GM23338 (cell line): ENCODE data around the gene SNCB. TPM values are rescaled to one million over a fixed set of nuclear protein-coding genes. Genes with fewer than 3 reads are reported as not detected.

Source experiments
- ATAC-seq: fragments of 200-7000 bp; cut with Tn5 transposase; 3 replicates; pipeline ENCODE4 v1.9.1; 2020
- DNase-seq: peaks from one replicate; pipeline ENCODE4 v3.0.0-alpha.2; 2015; ENCODE audit warnings: low spot score
- H2AFZ ChIP-seq: fragments of 200-600 bp; sonication (generic); 2 replicates; pipeline ENCODE4 v1.8.0; 2016; ENCODE audit warnings: antibody characterized with exemption, mild to moderate bottlenecking, moderate library complexity
- H3F3A ChIP-seq: fragments of 200-600 bp; sonication (generic); replicated peaks from 2 replicates; pipeline ENCODE4 v1.8.0; 2017; ENCODE audit warnings: antibody characterized with exemption, mixed run types, low read depth
- H3K27ac ChIP-seq: fragments of 200-600 bp; sonication (generic); 2 replicates; pipeline ENCODE4 v1.6.1; 2016; ENCODE audit warnings: low read depth
- H3K27me3 ChIP-seq: fragments of 200-600 bp; sonication (generic); 2 replicates; pipeline ENCODE4 v1.8.0; 2016; ENCODE audit warnings: mild to moderate bottlenecking, mixed run types, moderate library complexity; ENCODE audit not compliant: insufficient read depth
- H3K36me3 ChIP-seq: fragments of 200-600 bp; sonication (generic); 2 replicates; pipeline ENCODE4 v1.8.0; 2016; ENCODE audit warnings: mild to moderate bottlenecking; ENCODE audit not compliant: insufficient read depth
- H3K4me1 ChIP-seq: fragments of 200-600 bp; sonication (generic); 2 replicates; pipeline ENCODE4 v1.8.0; 2016; ENCODE audit warnings: mild to moderate bottlenecking, moderate library complexity; ENCODE audit not compliant: insufficient read depth
- H3K4me2 ChIP-seq: fragments of 200-600 bp; sonication (generic); 2 replicates; pipeline ENCODE4 v1.7.1; 2017; ENCODE audit warnings: mixed run types
- H3K4me3 ChIP-seq: fragments of 200-600 bp; sonication (generic); 2 replicates; pipeline ENCODE4 v1.6.1; 2016; ENCODE audit warnings: mixed run types
- H3K79me2 ChIP-seq: fragments of 200-600 bp; sonication (generic); replicated peaks from 2 replicates; pipeline ENCODE4 v1.8.0; 2017; ENCODE audit warnings: mild to moderate bottlenecking; ENCODE audit not compliant: insufficient read depth
- H3K9me2 ChIP-seq: fragments of 200-600 bp; sonication (generic); 2 replicates; pipeline ENCODE4 v1.8.0; 2017; ENCODE audit not compliant: insufficient read depth
- H4K20me1 ChIP-seq: fragments of 200-600 bp; sonication (generic); replicated peaks from 2 replicates; pipeline ENCODE4 v1.8.0; 2017; ENCODE audit warnings: mild to moderate bottlenecking; ENCODE audit not compliant: insufficient read depth
- H3K27ac Mint-ChIP-seq: 2 replicates; pipeline ENCODE4 v1.8.0; 2020; ENCODE audit warnings: inconsistent platforms, mild to moderate bottlenecking, moderate library complexity, mixed read lengths
- H3K27me3 Mint-ChIP-seq: 3 replicates; pipeline ENCODE4 v1.8.0; 2022; ENCODE audit warnings: low read depth, mild to moderate bottlenecking, moderate library complexity, mixed read lengths, inconsistent platforms; ENCODE audit not compliant: insufficient read depth, poor library complexity
- H3K36me3 Mint-ChIP-seq: 3 replicates; pipeline ENCODE4 v1.8.0; 2021; ENCODE audit warnings: low read depth, mild to moderate bottlenecking, inconsistent platforms, moderate library complexity, mixed read lengths
- H3K4me1 Mint-ChIP-seq: 3 replicates; pipeline ENCODE4 v1.8.0; 2020; ENCODE audit warnings: mild to moderate bottlenecking, inconsistent platforms, mixed read lengths
- H3K4me3 Mint-ChIP-seq: 3 replicates; pipeline ENCODE4 v1.8.0; 2021; ENCODE audit warnings: moderate library complexity, mild to moderate bottlenecking, inconsistent platforms, mixed read lengths
- H3K9me3 Mint-ChIP-seq: 3 replicates; pipeline ENCODE4 v1.8.0; 2020; ENCODE audit warnings: moderate library complexity, mild to moderate bottlenecking, inconsistent platforms, mixed read lengths
- CREB1 ChIP-seq: fragments of 250-450 bp; sonication (Bioruptor Pico); IDR thresholded peaks from 2 replicates; pipeline ENCODE4 v1.5.0; 2020; ENCODE audit warnings: low read depth, mild to moderate bottlenecking, moderate library complexity
- EZH2phosphoT487 ChIP-seq: fragments of 200-600 bp; sonication (generic); IDR thresholded peaks from one replicate; pipeline ENCODE4 v1.8.1; 2018; ENCODE audit warnings: antibody characterized with exemption; ENCODE audit not compliant: unreplicated experiment
- JUNB ChIP-seq: IDR thresholded peaks from one replicate; pipeline ENCODE4 v1.6.1; 2016; ENCODE audit warnings: antibody characterized with exemption; ENCODE audit not compliant: unreplicated experiment
- NANOG ChIP-seq: IDR thresholded peaks from 2 replicates; pipeline ENCODE4 v1.6.1; 2016; ENCODE audit warnings: antibody characterized with exemption, borderline replicate concordance
- POLR2AphosphoS5 ChIP-seq: IDR thresholded peaks from 2 replicates; pipeline ENCODE4 v1.6.1; 2016; ENCODE audit warnings: antibody characterized with exemption, low read depth
- STAT1 ChIP-seq: IDR thresholded peaks from one replicate; pipeline ENCODE4 v1.6.1; 2016; ENCODE audit warnings: antibody characterized with exemption; ENCODE audit not compliant: unreplicated experiment
- ZNF114 ChIP-seq: fragments of 250-450 bp; sonication (Bioruptor Pico); IDR thresholded peaks from 2 replicates; pipeline ENCODE4 v1.5.0; 2020; ENCODE audit warnings: mild to moderate bottlenecking, moderate library complexity
- ZNF331 ChIP-seq: fragments of 250-450 bp; sonication (Bioruptor Pico); IDR thresholded peaks from 2 replicates; pipeline ENCODE4 v1.5.0; 2020; ENCODE audit warnings: low read depth, mild to moderate bottlenecking, moderate library complexity
- polyA plus RNA-seq: library from polyadenylated mRNA; unstranded; fragments of >200 nt; fragmentation: Nextera tagmentation; extraction: Ambion mirVana; gene quantifications from 2 replicates; pipeline ENCODE4 v1.2.1, GENCODE V29; 2016
- total RNA-seq: library from RNA; depleted of rRNA; stranded (reverse); fragments of >200 nt; shearing (Covaris generic); gene quantifications from 2 replicates; pipeline ENCODE4 v1.2.3, GENCODE V29; 2014
- TF ChIP-seq, protein P1 (sequence below): fragments of 250-450 bp; sonication (Bioruptor Pico); IDR thresholded peaks from 2 replicates; pipeline ENCODE4 v1.5.0; 2020; ENCODE audit warnings: mild to moderate bottlenecking, moderate library complexity
- TF ChIP-seq, protein P2 (sequence below), 2 experiments: fragments of 200-600 bp in 1 of 2; sonication (generic) in 1 of 2; conservative IDR thresholded peaks; 2 replicates each; pipeline versions ENCODE4 v1.5.1 to v1.6.1; 2016 to 2017; ENCODE audit warnings: antibody characterized with exemption in 2 of 2, low read depth in 2 of 2, mild to moderate bottlenecking in 2 of 2, moderate library complexity in 1 of 2
- TF ChIP-seq, protein P3 (sequence below): IDR thresholded peaks from one replicate; pipeline ENCODE4 v1.6.1; 2018; ENCODE audit warnings: antibody characterized with exemption; ENCODE audit not compliant: unreplicated experiment
- TF ChIP-seq, protein P4 (sequence below): IDR thresholded peaks from 2 replicates; pipeline ENCODE4 v1.6.1; 2016; ENCODE audit warnings: antibody characterized with exemption

SNCB gene
- total and polyA plus RNA-seq, 2 experiments from 2014 or later = 3.6 to 13.5 TPM

DNA sequence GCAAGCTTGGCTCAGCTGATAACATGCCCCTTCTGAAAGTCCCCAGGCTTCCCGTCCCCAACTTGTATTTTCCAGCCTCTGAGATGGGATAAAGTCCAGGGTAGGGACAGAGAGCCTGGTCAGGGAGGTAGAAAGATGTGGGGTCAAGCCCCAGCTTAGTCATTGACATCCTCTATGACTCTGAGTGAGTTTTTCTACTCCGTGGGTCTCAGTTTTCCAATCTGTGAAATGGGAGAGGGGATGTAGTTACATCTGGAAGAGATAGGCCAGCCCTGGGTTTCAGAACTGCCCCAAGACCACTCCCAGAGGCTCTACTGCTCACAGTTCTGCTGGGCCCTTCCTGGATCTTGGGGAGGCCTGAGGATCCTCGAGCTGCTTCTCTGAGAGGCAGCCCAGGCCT, 23.5 kb downstream of the SNCB start:
- Histone ChIP-seq H3K4me1 (peaks cover 17% of the 10 kb centered on the region), H3K4me2 (no peak overlapping the region), H2AFZ (no peak overlapping the region), H3K79me2 (no peaks in the 10 kb centered on the region), H3K27ac (no peak overlapping the region), H3K36me3 (no peaks in the 10 kb centered on the region), H3K9me2 (no peaks in the 10 kb centered on the region), H3F3A (0 out of 2 replicates have a peak, but pooled peaks cover 11% of the 10 kb centered on the region), H3K27me3 (peaks cover 5% of the 10 kb centered on the region), H4K20me1 (peaks cover 24% of the 10 kb centered on the region; the same call in 1 of the 2 replicates), H3K4me3 (no peak overlapping the region)
- ATAC-seq = no peak
- H3K27ac Mint-ChIP-seq = no peak overlapping the region
- DNase-seq = no peak
- no peaks in the 10 kb centered on the region for H3K36me3 Mint-ChIP-seq
- H3K27me3 Mint-ChIP-seq = peaks cover 18% of the 10 kb centered on the region
- no peak overlapping the region for H3K4me3 Mint-ChIP-seq
- no peak for TF ChIP-seq ZNF114 (CRISPR knock-in tag)
- TF ChIP-seq ZNF331 (CRISPR knock-in tag) = no peak
- no peak for TF ChIP-seq JUNB
- TF ChIP-seq EZH2phosphoT487 = no peak
- no peak for TF ChIP-seq CREB1 (CRISPR knock-in tag)
- TF ChIP-seq, protein P1, sequence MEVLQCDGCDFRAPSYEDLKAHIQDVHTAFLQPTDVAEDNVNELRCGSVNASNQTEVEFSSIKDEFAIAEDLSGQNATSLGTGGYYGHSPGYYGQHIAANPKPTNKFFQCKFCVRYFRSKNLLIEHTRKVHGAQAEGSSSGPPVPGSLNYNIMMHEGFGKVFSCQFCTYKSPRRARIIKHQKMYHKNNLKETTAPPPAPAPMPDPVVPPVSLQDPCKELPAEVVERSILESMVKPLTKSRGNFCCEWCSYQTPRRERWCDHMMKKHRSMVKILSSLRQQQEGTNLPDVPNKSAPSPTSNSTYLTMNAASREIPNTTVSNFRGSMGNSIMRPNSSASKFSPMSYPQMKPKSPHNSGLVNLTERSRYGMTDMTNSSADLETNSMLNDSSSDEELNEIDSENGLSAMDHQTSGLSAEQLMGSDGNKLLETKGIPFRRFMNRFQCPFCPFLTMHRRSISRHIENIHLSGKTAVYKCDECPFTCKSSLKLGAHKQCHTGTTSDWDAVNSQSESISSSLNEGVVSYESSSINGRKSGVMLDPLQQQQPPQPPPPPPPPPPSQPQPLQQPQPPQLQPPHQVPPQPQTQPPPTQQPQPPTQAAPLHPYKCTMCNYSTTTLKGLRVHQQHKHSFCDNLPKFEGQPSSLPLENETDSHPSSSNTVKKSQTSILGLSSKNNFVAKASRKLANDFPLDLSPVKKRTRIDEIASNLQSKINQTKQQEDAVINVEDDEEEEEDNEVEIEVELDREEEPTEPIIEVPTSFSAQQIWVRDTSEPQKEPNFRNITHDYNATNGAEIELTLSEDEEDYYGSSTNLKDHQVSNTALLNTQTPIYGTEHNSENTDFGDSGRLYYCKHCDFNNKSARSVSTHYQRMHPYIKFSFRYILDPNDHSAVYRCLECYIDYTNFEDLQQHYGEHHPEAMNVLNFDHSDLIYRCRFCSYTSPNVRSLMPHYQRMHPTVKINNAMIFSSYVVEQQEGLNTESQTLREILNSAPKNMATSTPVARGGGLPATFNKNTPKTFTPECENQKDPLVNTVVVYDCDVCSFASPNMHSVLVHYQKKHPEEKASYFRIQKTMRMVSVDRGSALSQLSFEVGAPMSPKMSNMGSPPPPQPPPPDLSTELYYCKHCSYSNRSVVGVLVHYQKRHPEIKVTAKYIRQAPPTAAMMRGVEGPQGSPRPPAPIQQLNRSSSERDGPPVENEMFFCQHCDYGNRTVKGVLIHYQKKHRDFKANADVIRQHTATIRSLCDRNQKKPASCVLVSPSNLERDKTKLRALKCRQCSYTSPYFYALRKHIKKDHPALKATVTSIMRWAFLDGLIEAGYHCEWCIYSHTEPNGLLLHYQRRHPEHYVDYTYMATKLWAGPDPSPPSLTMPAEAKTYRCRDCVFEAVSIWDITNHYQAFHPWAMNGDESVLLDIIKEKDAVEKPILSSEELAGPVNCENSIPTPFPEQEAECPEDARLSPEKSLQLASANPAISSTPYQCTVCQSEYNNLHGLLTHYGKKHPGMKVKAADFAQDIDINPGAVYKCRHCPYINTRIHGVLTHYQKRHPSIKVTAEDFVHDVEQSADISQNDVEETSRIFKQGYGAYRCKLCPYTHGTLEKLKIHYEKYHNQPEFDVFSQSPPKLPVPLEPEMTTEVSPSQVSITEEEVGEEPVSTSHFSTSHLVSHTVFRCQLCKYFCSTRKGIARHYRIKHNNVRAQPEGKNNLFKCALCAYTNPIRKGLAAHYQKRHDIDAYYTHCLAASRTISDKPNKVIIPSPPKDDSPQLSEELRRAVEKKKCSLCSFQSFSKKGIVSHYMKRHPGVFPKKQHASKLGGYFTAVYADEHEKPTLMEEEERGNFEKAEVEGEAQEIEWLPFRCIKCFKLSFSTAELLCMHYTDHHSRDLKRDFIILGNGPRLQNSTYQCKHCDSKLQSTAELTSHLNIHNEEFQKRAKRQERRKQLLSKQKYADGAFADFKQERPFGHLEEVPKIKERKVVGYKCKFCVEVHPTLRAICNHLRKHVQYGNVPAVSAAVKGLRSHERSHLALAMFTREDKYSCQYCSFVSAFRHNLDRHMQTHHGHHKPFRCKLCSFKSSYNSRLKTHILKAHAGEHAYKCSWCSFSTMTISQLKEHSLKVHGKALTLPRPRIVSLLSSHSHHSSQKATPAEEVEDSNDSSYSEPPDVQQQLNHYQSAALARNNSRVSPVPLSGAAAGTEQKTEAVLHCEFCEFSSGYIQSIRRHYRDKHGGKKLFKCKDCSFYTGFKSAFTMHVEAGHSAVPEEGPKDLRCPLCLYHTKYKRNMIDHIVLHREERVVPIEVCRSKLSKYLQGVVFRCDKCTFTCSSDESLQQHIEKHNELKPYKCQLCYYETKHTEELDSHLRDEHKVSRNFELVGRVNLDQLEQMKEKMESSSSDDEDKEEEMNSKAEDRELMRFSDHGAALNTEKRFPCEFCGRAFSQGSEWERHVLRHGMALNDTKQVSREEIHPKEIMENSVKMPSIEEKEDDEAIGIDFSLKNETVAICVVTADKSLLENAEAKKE = no peak
- no peak for TF ChIP-seq POLR2AphosphoS5
- TF ChIP-seq, protein P2, sequence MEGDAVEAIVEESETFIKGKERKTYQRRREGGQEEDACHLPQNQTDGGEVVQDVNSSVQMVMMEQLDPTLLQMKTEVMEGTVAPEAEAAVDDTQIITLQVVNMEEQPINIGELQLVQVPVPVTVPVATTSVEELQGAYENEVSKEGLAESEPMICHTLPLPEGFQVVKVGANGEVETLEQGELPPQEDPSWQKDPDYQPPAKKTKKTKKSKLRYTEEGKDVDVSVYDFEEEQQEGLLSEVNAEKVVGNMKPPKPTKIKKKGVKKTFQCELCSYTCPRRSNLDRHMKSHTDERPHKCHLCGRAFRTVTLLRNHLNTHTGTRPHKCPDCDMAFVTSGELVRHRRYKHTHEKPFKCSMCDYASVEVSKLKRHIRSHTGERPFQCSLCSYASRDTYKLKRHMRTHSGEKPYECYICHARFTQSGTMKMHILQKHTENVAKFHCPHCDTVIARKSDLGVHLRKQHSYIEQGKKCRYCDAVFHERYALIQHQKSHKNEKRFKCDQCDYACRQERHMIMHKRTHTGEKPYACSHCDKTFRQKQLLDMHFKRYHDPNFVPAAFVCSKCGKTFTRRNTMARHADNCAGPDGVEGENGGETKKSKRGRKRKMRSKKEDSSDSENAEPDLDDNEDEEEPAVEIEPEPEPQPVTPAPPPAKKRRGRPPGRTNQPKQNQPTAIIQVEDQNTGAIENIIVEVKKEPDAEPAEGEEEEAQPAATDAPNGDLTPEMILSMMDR (conservative IDR thresholded peaks at IDR 0.05; ENCODE audit: low read depth in 2 of 2) = no peak
- TF ChIP-seq STAT1 = no peak
- TF ChIP-seq, protein P3, sequence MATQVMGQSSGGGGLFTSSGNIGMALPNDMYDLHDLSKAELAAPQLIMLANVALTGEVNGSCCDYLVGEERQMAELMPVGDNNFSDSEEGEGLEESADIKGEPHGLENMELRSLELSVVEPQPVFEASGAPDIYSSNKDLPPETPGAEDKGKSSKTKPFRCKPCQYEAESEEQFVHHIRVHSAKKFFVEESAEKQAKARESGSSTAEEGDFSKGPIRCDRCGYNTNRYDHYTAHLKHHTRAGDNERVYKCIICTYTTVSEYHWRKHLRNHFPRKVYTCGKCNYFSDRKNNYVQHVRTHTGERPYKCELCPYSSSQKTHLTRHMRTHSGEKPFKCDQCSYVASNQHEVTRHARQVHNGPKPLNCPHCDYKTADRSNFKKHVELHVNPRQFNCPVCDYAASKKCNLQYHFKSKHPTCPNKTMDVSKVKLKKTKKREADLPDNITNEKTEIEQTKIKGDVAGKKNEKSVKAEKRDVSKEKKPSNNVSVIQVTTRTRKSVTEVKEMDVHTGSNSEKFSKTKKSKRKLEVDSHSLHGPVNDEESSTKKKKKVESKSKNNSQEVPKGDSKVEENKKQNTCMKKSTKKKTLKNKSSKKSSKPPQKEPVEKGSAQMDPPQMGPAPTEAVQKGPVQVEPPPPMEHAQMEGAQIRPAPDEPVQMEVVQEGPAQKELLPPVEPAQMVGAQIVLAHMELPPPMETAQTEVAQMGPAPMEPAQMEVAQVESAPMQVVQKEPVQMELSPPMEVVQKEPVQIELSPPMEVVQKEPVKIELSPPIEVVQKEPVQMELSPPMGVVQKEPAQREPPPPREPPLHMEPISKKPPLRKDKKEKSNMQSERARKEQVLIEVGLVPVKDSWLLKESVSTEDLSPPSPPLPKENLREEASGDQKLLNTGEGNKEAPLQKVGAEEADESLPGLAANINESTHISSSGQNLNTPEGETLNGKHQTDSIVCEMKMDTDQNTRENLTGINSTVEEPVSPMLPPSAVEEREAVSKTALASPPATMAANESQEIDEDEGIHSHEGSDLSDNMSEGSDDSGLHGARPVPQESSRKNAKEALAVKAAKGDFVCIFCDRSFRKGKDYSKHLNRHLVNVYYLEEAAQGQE = no peak
- TF ChIP-seq, protein P4, sequence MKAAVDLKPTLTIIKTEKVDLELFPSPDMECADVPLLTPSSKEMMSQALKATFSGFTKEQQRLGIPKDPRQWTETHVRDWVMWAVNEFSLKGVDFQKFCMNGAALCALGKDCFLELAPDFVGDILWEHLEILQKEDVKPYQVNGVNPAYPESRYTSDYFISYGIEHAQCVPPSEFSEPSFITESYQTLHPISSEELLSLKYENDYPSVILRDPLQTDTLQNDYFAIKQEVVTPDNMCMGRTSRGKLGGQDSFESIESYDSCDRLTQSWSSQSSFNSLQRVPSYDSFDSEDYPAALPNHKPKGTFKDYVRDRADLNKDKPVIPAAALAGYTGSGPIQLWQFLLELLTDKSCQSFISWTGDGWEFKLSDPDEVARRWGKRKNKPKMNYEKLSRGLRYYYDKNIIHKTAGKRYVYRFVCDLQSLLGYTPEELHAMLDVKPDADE = no peak
- no peak for TF ChIP-seq NANOG
- H3K9me3 Mint-ChIP-seq = no peaks in the 10 kb centered on the region; the same call in 2 of the 3 replicates
- peaks cover 26% of the 10 kb centered on the region for H3K4me1 Mint-ChIP-seq
